DND-41 (cell line): ENCODE results near the gene CDC42SE2.

Experiments used
- ATAC-seq: fragments of 200-7000 bp; cut with Tn5 transposase; 3 replicates; pipeline ENCODE4 v1.9.1; 2021; ENCODE audit warnings: low read depth; ENCODE audit not compliant: insufficient read depth
- DNase-seq: peaks from one replicate; pipeline ENCODE4 v3.0.0-alpha.2; 2020
- H2AFZ ChIP-seq: 2 replicates; pipeline ENCODE4 v1.6.0; 2012; ENCODE audit warnings: low read depth, low read length
- H3K27ac ChIP-seq: 2 replicates; pipeline ENCODE4 v1.5.1; 2012; ENCODE audit warnings: low read length, inconsistent platforms
- H3K27me3 ChIP-seq: fragments of 200-600 bp; sonication (generic); 2 replicates; pipeline ENCODE4 v1.6.0; 2012; ENCODE audit warnings: low read length, mild to moderate bottlenecking, inconsistent platforms; ENCODE audit not compliant: insufficient read depth, poor library complexity
- H3K36me3 ChIP-seq: 2 replicates; pipeline ENCODE4 v1.5.1; 2012; ENCODE audit warnings: low read length, inconsistent platforms; ENCODE audit not compliant: insufficient read depth
- H3K4me1 ChIP-seq: 2 replicates; pipeline ENCODE4 v1.5.1; 2012; ENCODE audit warnings: mild to moderate bottlenecking, low read length; ENCODE audit not compliant: insufficient read depth
- H3K4me2 ChIP-seq: 2 replicates; pipeline ENCODE4 v1.6.0; 2012; ENCODE audit warnings: mild to moderate bottlenecking, moderate library complexity, low read length, inconsistent platforms; ENCODE audit not compliant: insufficient read depth
- H3K4me3 ChIP-seq, 2 experiments: fragments of 200-600 bp in 1 of 2; shearing (Covaris generic) in 1 of 2; 2 replicates each; pipeline ENCODE4 v1.5.1; 2012 to 2016; ENCODE audit warnings: inconsistent platforms in 2 of 2, low read length in 2 of 2, mild to moderate bottlenecking in 2 of 2, low read depth in 1 of 2, moderate library complexity in 1 of 2
- H3K79me2 ChIP-seq: 2 replicates; pipeline ENCODE4 v1.6.0; 2012; ENCODE audit warnings: low read length, inconsistent platforms; ENCODE audit not compliant: insufficient read depth
- H3K9ac ChIP-seq: 2 replicates; pipeline ENCODE4 v1.6.0; 2012; ENCODE audit warnings: low read depth, mild to moderate bottlenecking, inconsistent platforms, low read length, moderate library complexity
- H3K9me3 ChIP-seq: 2 replicates; pipeline ENCODE4 v1.5.1; 2012; ENCODE audit warnings: low read length, moderate library complexity, mild to moderate bottlenecking, inconsistent platforms; ENCODE audit not compliant: insufficient read depth, severe bottlenecking
- H4K20me1 ChIP-seq: 2 replicates; pipeline ENCODE4 v1.6.0; 2012; ENCODE audit warnings: low read length; ENCODE audit not compliant: insufficient read depth
- CTCF ChIP-seq: IDR thresholded peaks from 2 replicates; pipeline ENCODE4 v1.5.1; 2012; ENCODE audit warnings: borderline replicate concordance, low read length, moderate library complexity, mild to moderate bottlenecking; ENCODE audit not compliant: poor library complexity, severe bottlenecking; ENCODE audit errors: extremely low read depth
- EZH2 ChIP-seq: IDR thresholded peaks from 3 replicates; pipeline ENCODE4 v1.6.1; 2012; ENCODE audit warnings: borderline replicate concordance, low read depth, mild to moderate bottlenecking, moderate library complexity, low read length, inconsistent platforms; ENCODE audit not compliant: severe bottlenecking

The CDC42SE2 gene

DNA sequence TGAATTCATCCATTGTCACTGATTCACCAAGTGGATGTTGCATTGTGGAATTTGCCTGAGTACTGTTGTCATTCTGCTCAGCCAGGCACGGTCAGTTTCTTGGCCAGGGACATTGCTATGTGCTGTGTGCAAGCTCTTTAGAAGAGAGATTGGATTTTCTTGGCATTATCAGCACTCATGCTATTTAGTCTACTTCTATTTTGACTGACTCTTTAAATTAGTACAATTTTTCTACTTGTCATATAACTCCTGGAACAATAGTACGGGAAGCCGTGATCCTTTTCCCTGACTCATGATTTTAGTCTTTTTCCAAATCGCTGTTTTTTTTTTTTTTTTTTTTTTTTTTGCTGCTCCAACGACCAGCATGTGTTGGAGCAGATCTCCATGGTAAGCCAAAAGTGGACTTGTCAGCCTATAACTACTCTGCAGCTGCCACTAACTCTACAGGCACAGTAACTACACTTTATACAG, 129.7 kb downstream of the CDC42SE2 start:
- ATAC-seq = no peak
- Histone ChIP-seq H4K20me1 (no peaks in the 10 kb centered on the region), H3K9me3 (no peaks in the 10 kb centered on the region), H3K36me3 (peaks cover 77% of the 10 kb centered on the region), H3K4me1 (no peaks in the 10 kb centered on the region), H3K27me3 (no peaks in the 10 kb centered on the region), H3K27ac (no peak overlapping the region), H2AFZ (no peak overlapping the region), H3K4me2 (no peak overlapping the region), H3K4me3 (no peak overlapping the region), H3K9ac (no peak overlapping the region), H3K79me2 (no peaks in the 10 kb centered on the region)
- no peak for DNase-seq
- TF ChIP-seq EZH2 (no peak), CTCF (no peak)

- H3K4me2 ChIP-seq = no peak overlapping the region
- no peaks in the 10 kb centered on the region for H3K27me3 ChIP-seq
- peaks cover 78% of the 10 kb centered on the region for H3K36me3 ChIP-seq
- no peak overlapping the region for H2AFZ ChIP-seq
- DNase-seq = no peak
- H3K4me1 ChIP-seq = no peaks in the 10 kb centered on the region
- no peak for ATAC-seq
- no peak overlapping the region for H3K4me3 ChIP-seq
- H3K9ac ChIP-seq = no peak overlapping the region
- H3K79me2 ChIP-seq = no peaks in the 10 kb centered on the region
- no peaks in the 10 kb centered on the region for H3K9me3 ChIP-seq
- no peak overlapping the region for H3K27ac ChIP-seq
- TF ChIP-seq EZH2 (no peak), CTCF (no peak)
- H4K20me1 ChIP-seq = no peaks in the 10 kb centered on the region
Observed at GRCh38 chr5:131394128-131394527, 130.3 kb downstream of the CDC42SE2 start.

- Histone ChIP-seq H3K9ac (no peak overlapping the region), H3K9me3 (no peaks in the 10 kb centered on the region), H3K4me1 (no peaks in the 10 kb centered on the region), H2AFZ (no peak overlapping the region), H3K27me3 (no peaks in the 10 kb centered on the region), H4K20me1 (no peaks in the 10 kb centered on the region), H3K4me2 (no peak overlapping the region), H3K27ac (no peak overlapping the region), H3K4me3 (no peak overlapping the region), H3K79me2 (no peaks in the 10 kb centered on the region), H3K36me3 (peaks cover 75% of the 10 kb centered on the region)
- TF ChIP-seq EZH2 (no peak), CTCF (no peak)
- DNase-seq = no peak
- ATAC-seq = no peak
Observed at GRCh38 chr5:131396015-131396414, 132.2 kb downstream of the CDC42SE2 start.
